ENCODE results near the gene ZNF536. TPM values are rescaled to one million over a fixed set of nuclear protein-coding genes. Genes with fewer than 3 reads are reported as not detected.

The ZNF536 gene
- total and polyA plus RNA-seq, 2 donors (not counting 3 experiments of a cell fraction or from before 2014, with no cell fraction given), result not detected

DNA sequence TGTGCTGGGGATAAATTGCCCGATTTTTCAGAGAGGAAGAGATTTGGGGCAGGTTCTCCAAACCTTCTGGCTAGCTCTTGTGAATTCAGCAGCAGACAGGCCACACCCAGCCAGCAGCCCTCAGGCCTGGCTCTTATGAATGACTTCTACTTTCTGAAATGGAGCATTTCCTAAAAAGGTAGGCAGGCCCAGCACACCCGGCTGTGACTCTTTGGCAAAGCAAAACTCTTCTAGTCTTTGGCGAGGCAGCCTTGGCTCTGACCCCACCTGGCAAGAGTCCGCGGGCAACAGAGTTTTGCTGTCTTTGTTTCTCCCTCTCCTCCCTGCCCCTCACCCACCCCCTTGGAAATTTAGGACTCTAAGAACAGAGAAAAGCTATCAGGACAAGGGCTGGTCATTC, 221.2 kb downstream of the ZNF536 start:
- Histone ChIP-seq H4K20me1 (replicated peaks; ENCODE audit: control insufficient read depth, extremely low read depth, insufficient read depth, low read length) (no peaks in the 10 kb centered on the region), H3K36me3 (ENCODE audit: control insufficient read depth in 2 of 2, extremely low read depth in 1 of 2, insufficient read depth in 2 of 2, low read length in 2 of 2) (no peaks in the 10 kb centered on the region), H3K4me1 (ENCODE audit: control insufficient read depth, extremely low read depth, insufficient read depth, low read length) (no peaks in the 10 kb centered on the region), H3K27me3 (ENCODE audit: control insufficient read depth in 2 of 2, insufficient read depth in 2 of 2, low read length in 2 of 2) (no peaks in the 10 kb centered on the region), H3K9me3 (replicated peaks; ENCODE audit: control insufficient read depth, insufficient read depth, low read length) (no peaks in the 10 kb centered on the region), H3K9ac (replicated peaks; ENCODE audit: extremely low read depth, insufficient read depth, low read length) (no peak overlapping the region), H2AFZ (ENCODE audit: low read depth, low read length) (no peak overlapping the region), H3K79me2 (ENCODE audit: control insufficient read depth, insufficient read depth, low read length) (no peaks in the 10 kb centered on the region), H3K4me3 (replicated peaks in 1 of 3; ENCODE audit: insufficient read depth in 1 of 3, low read depth in 1 of 3, low read length in 3 of 3) (no peak overlapping the region), H3K9me1 (replicated peaks; ENCODE audit: control insufficient read depth, extremely low read depth, insufficient read depth, low read length) (no peaks in the 10 kb centered on the region), H3K27ac (ENCODE audit: insufficient read depth, low read depth, low read length) (no peak overlapping the region), H3K4me2 (ENCODE audit: insufficient read depth, low read length) (no peak overlapping the region)
- dilution Hi-C loops (cut with MboI; ENCODE audit: extremely low pct_ligation_motif_present, low sequenced_read_pairs), result no loop called here
- no peak for FAIRE-seq
- intact Hi-C loops (cut with micrococcal nuclease), result no loop called here
- CTCF ChIA-PET, result no interaction called here
- no peak for TF ChIP-seq GATA2 (IDR thresholded peaks at IDR 0.05; ENCODE audit: insufficient read depth, insufficient read length, low read depth, low read length)
- no peak for TF ChIP-seq JUN (IDR thresholded peaks at IDR 0.05; ENCODE audit: borderline replicate concordance, insufficient read depth, insufficient read length, low read depth)
- no peak for TF ChIP-seq MYC (IDR thresholded peaks at IDR 0.05; ENCODE audit: low read depth, low read length)
- TF ChIP-seq EZH2 (IDR thresholded peaks at IDR 0.05; ENCODE audit: borderline replicate concordance, low read depth, low read length, severe bottlenecking), result no peak
- TF ChIP-seq POLR2AphosphoS5 (IDR thresholded peaks at IDR 0.05; ENCODE audit: insufficient read depth, low read depth, low read length), result no peak
- TF ChIP-seq, protein P1, sequence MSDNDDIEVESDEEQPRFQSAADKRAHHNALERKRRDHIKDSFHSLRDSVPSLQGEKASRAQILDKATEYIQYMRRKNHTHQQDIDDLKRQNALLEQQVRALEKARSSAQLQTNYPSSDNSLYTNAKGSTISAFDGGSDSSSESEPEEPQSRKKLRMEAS (IDR thresholded peaks at IDR 0.05; ENCODE audit: insufficient read depth, insufficient read length), result no peak
- no peak for TF ChIP-seq POLR2A (IDR thresholded peaks at IDR 0.05; ENCODE audit: low read depth, low read length)
- TF ChIP-seq, protein P2, sequence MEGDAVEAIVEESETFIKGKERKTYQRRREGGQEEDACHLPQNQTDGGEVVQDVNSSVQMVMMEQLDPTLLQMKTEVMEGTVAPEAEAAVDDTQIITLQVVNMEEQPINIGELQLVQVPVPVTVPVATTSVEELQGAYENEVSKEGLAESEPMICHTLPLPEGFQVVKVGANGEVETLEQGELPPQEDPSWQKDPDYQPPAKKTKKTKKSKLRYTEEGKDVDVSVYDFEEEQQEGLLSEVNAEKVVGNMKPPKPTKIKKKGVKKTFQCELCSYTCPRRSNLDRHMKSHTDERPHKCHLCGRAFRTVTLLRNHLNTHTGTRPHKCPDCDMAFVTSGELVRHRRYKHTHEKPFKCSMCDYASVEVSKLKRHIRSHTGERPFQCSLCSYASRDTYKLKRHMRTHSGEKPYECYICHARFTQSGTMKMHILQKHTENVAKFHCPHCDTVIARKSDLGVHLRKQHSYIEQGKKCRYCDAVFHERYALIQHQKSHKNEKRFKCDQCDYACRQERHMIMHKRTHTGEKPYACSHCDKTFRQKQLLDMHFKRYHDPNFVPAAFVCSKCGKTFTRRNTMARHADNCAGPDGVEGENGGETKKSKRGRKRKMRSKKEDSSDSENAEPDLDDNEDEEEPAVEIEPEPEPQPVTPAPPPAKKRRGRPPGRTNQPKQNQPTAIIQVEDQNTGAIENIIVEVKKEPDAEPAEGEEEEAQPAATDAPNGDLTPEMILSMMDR (IDR thresholded peaks at IDR 0.05; ENCODE audit: extremely low read depth in 1 of 2, insufficient read depth in 1 of 2, low read depth in 1 of 2, low read length in 2 of 2), result no peak
- no peak for TF ChIP-seq FOS (IDR thresholded peaks at IDR 0.05; ENCODE audit: borderline replicate concordance, insufficient read depth, low read length)
- no peak for DNase-seq (ENCODE audit: low read depth, low spot score)
- POLR2A ChIA-PET, result no interaction called here
- no TSS peak for BruUV-seq (replicated peaks)
